Trophoblast cell (in vitro differentiated cells and primary cell): Measurements from ENCODE around the gene PRIM2.
A peak's percentile ranks its signal among the peaks of the same experiment; 100 is the strongest.
"Not testable (repeated sequence)": the region's sequence is repeated elsewhere in the genome, so short reads cannot be mapped to it uniquely, and the experiment has no call there.

Experiments
- DNase-seq, 2 donors: peaks; one replicate each; pipeline ENCODE4 v3.0.0-alpha.2; 2016
- H2AFZ ChIP-seq: 2 replicates; pipeline ENCODE4 v1.6.1; 2013; ENCODE audit warnings: low read length, moderate library complexity, mild to moderate bottlenecking; ENCODE audit not compliant: insufficient read depth, poor library complexity
- H2AK5ac ChIP-seq: 2 replicates; pipeline ENCODE4 v1.6.1; 2013; ENCODE audit warnings: mild to moderate bottlenecking, low read length
- H2BK120ac ChIP-seq: 2 replicates; pipeline ENCODE4 v1.6.1; 2013; ENCODE audit warnings: low read length, mild to moderate bottlenecking, moderate library complexity; ENCODE audit not compliant: insufficient read depth, poor library complexity
- H2BK12ac ChIP-seq: 2 replicates; pipeline ENCODE4 v1.6.1; 2013; ENCODE audit warnings: mild to moderate bottlenecking, low read length, moderate library complexity
- H2BK5ac ChIP-seq: 2 replicates; pipeline ENCODE4 v1.6.1; 2013; ENCODE audit warnings: low read length, low read depth, moderate library complexity, mild to moderate bottlenecking; ENCODE audit not compliant: poor library complexity
- H3K14ac ChIP-seq: 2 replicates; pipeline ENCODE4 v1.6.1; 2013; ENCODE audit warnings: mild to moderate bottlenecking, low read length
- H3K18ac ChIP-seq: 2 replicates; pipeline ENCODE4 v1.6.1; 2013; ENCODE audit warnings: mild to moderate bottlenecking, low read length
- H3K23ac ChIP-seq: 2 replicates; pipeline ENCODE4 v1.6.1; 2013; ENCODE audit warnings: low read length
- H3K27ac ChIP-seq: 2 replicates; pipeline ENCODE4 v1.5.1; 2013; ENCODE audit warnings: low read depth, mild to moderate bottlenecking, inconsistent platforms, low read length, moderate library complexity
- H3K27me3 ChIP-seq: 2 replicates; pipeline ENCODE4 v1.6.1; 2013; ENCODE audit warnings: inconsistent platforms, mild to moderate bottlenecking, low read length, moderate library complexity; ENCODE audit not compliant: insufficient read depth
- H3K36me3 ChIP-seq, 2 experiments: 1 replicate in 1 of 2; 2 replicates in 1 of 2; pipeline ENCODE4 v1.6.1; 2013; ENCODE audit warnings: low read length in 2 of 2, mild to moderate bottlenecking in 2 of 2, moderate library complexity in 1 of 2; ENCODE audit not compliant: insufficient read depth in 2 of 2, control insufficient read depth in 1 of 2
- H3K4ac ChIP-seq: 2 replicates; pipeline ENCODE4 v1.6.1; 2013; ENCODE audit warnings: low read depth, mild to moderate bottlenecking, low read length, moderate library complexity
- H3K4me1 ChIP-seq, 2 experiments: 1 replicate in 1 of 2; 2 replicates in 1 of 2; pipeline ENCODE4 v1.6.1; 2013; ENCODE audit warnings: low read length in 2 of 2, mild to moderate bottlenecking in 2 of 2, moderate library complexity in 1 of 2; ENCODE audit not compliant: insufficient read depth in 2 of 2, control insufficient read depth in 1 of 2
- H3K4me2 ChIP-seq: 2 replicates; pipeline ENCODE4 v1.6.1; 2013; ENCODE audit warnings: inconsistent platforms, mild to moderate bottlenecking, low read length, moderate library complexity
- H3K4me3 ChIP-seq: 2 replicates; pipeline ENCODE4 v1.5.1; 2013; ENCODE audit warnings: mild to moderate bottlenecking, low read depth, low read length, inconsistent platforms
- H3K79me1 ChIP-seq: one replicate; pipeline ENCODE4 v1.6.1; 2013; ENCODE audit warnings: low read length
- H3K79me2 ChIP-seq: 2 replicates; pipeline ENCODE4 v1.6.1; 2013; ENCODE audit warnings: low read length, mild to moderate bottlenecking; ENCODE audit not compliant: control insufficient read depth, insufficient read depth, poor library complexity
- H3K9ac ChIP-seq: 2 replicates; pipeline ENCODE4 v1.6.1; 2013; ENCODE audit warnings: mild to moderate bottlenecking, low read length
- H3K9me3 ChIP-seq: 2 replicates; pipeline ENCODE4 v1.6.1; 2013; ENCODE audit warnings: low read depth, mild to moderate bottlenecking, control low read depth, inconsistent platforms, low read length; ENCODE audit not compliant: insufficient read depth
- H4K12ac ChIP-seq: 2 replicates; pipeline ENCODE4 v1.6.1; 2013; ENCODE audit warnings: low read depth, mild to moderate bottlenecking, low read length, moderate library complexity
- H4K8ac ChIP-seq: 2 replicates; pipeline ENCODE4 v1.6.1; 2013; ENCODE audit warnings: low read depth, mild to moderate bottlenecking, low read length, moderate library complexity
- H4K91ac ChIP-seq: one replicate; pipeline ENCODE4 v1.6.1; 2013; ENCODE audit warnings: low read depth, mild to moderate bottlenecking, low read length, moderate library complexity
- WGBS: extraction: QIAGEN DNeasy Blood & Tissue Kit; methylation state at CpG from one replicate; pipeline ENCODE4 v1.1.7; 2013; ENCODE audit warnings: missing lambda C conversion rate; ENCODE audit not compliant: insufficient read length, insufficient coverage; ENCODE audit errors: extremely low coverage; 5-methylcytosine and 5-hydroxymethylcytosine counted together

The PRIM2 gene

GRCh38 chr6:57577023-57577422 lies 259.6 kb downstream of the PRIM2 start:
- not testable (repeated sequence) for H4K91ac ChIP-seq, H2BK12ac ChIP-seq

DNA sequence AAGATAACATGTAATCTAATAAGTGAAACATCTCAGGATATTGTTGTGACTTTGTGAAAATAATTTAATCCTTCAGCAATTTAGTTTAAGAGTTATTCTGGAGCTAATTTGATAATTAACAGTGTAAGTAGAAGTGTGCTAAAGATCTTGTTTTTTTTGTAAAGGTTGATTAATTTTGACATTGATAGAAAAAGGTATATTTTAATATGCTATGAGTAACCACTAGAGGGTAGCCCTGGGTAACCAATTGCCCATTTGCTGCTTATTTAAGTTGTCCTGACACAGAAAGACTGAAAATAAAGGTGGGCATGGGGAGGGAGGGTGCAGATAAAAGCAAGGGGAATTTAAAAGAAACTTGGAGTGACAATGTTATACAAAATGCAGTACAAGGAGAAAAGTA lies 262.1 kb downstream of the PRIM2 start:
- not testable (repeated sequence) for H2BK5ac ChIP-seq, H3K9ac ChIP-seq, H3K79me1 ChIP-seq, DNase-seq, H3K4me3 ChIP-seq, H2BK12ac ChIP-seq, H4K91ac ChIP-seq, H3K27ac ChIP-seq, H2BK120ac ChIP-seq, H2AK5ac ChIP-seq, H3K36me3 ChIP-seq, H3K18ac ChIP-seq, H3K4me1 ChIP-seq, H2AFZ ChIP-seq, H3K23ac ChIP-seq, H3K79me2 ChIP-seq, H4K8ac ChIP-seq, H3K27me3 ChIP-seq, H4K12ac ChIP-seq, H3K4me2 ChIP-seq, H3K14ac ChIP-seq, H3K9me3 ChIP-seq, H3K4ac ChIP-seq

More at GRCh38 chr6:57577023-57577422, 259.6 kb downstream of the PRIM2 start:
- H2BK120ac ChIP-seq, H3K9me3 ChIP-seq, H3K27ac ChIP-seq, H3K4me1 ChIP-seq, DNase-seq, H3K9ac ChIP-seq, H3K23ac ChIP-seq, H4K12ac ChIP-seq, H2AK5ac ChIP-seq, H3K36me3 ChIP-seq, H3K4me3 ChIP-seq, H2AFZ ChIP-seq, H3K18ac ChIP-seq, H3K27me3 ChIP-seq, H3K79me1 ChIP-seq, H3K79me2 ChIP-seq, H3K4me2 ChIP-seq, H4K8ac ChIP-seq, H2BK5ac ChIP-seq, H3K4ac ChIP-seq, H3K14ac ChIP-seq: not testable (repeated sequence)
- WGBS, result no CpG with 5 or more reads among the region's 1 CpG

GRCh38 chr6:57581586-57581985 lies 264.2 kb downstream of the PRIM2 start:
- not testable (repeated sequence) for H2BK12ac ChIP-seq, H3K18ac ChIP-seq, H3K4me2 ChIP-seq, H2BK5ac ChIP-seq, H3K9ac ChIP-seq, H3K23ac ChIP-seq, H3K79me1 ChIP-seq, H3K14ac ChIP-seq, H3K36me3 ChIP-seq, H3K27ac ChIP-seq, H3K4me3 ChIP-seq, H3K79me2 ChIP-seq, H4K12ac ChIP-seq, H3K4me1 ChIP-seq, H3K9me3 ChIP-seq, H2AK5ac ChIP-seq, H4K91ac ChIP-seq, H2BK120ac ChIP-seq, H2AFZ ChIP-seq, H3K27me3 ChIP-seq, H3K4ac ChIP-seq, H4K8ac ChIP-seq
- DNase-seq, result peak; percentile 0 to 26
- no CpG with 5 or more reads among the region's 3 CpGs for WGBS

DNA sequence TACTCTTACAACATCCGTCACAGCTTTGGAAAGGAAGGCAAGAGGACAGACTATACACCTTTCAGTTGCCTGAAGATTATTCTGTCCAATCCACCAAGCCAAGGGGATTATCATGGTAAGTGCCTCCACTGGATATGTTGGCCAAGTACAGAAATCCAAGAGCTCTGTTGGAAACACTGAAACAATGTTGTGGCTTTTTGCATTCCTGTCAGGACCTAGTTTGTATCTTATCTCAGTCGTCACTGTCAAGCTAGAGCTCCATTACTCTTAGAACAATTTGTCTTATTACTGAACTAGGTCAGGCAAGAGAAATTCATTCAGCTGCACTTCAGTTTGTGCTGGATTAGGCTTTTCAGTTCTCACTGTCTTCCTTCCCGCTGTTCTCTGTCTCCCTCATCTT lies 283.7 kb downstream of the PRIM2 start:
- H3K18ac ChIP-seq, H2AFZ ChIP-seq, H3K4me1 ChIP-seq, H3K4me2 ChIP-seq, H3K4ac ChIP-seq, H3K36me3 ChIP-seq, H4K91ac ChIP-seq, H3K23ac ChIP-seq, H3K27ac ChIP-seq, H4K8ac ChIP-seq, H2BK120ac ChIP-seq, H3K9ac ChIP-seq, H3K79me2 ChIP-seq, DNase-seq, H2AK5ac ChIP-seq, H3K27me3 ChIP-seq, H2BK5ac ChIP-seq, H3K14ac ChIP-seq, H4K12ac ChIP-seq, H2BK12ac ChIP-seq, H3K4me3 ChIP-seq, H3K79me1 ChIP-seq, H3K9me3 ChIP-seq: not testable (repeated sequence)
- no CpG with 5 or more reads among the region's 3 CpGs for WGBS

GRCh38 chr6:57605303-57605702 lies 287.9 kb downstream of the PRIM2 start:
- H3K18ac ChIP-seq, H2AFZ ChIP-seq, H4K12ac ChIP-seq, H3K27me3 ChIP-seq, DNase-seq, H3K14ac ChIP-seq, H4K91ac ChIP-seq, H3K4me3 ChIP-seq, H2BK5ac ChIP-seq, H3K9ac ChIP-seq, H3K4ac ChIP-seq, H3K27ac ChIP-seq, H4K8ac ChIP-seq, H2BK12ac ChIP-seq, H3K23ac ChIP-seq, H3K9me3 ChIP-seq, H2BK120ac ChIP-seq, H3K79me1 ChIP-seq, H3K4me1 ChIP-seq, H3K79me2 ChIP-seq, H3K4me2 ChIP-seq, H3K36me3 ChIP-seq, H2AK5ac ChIP-seq: not testable (repeated sequence)
